Measurements from ENCODE around the gene SQSTM1. TPM values are rescaled to one million over a fixed set of nuclear protein-coding genes. Genes with fewer than 3 reads are reported as not detected.

Gene SQSTM1
- total RNA-seq, 1 donor from 2014 or later: 437 TPM

DNA sequence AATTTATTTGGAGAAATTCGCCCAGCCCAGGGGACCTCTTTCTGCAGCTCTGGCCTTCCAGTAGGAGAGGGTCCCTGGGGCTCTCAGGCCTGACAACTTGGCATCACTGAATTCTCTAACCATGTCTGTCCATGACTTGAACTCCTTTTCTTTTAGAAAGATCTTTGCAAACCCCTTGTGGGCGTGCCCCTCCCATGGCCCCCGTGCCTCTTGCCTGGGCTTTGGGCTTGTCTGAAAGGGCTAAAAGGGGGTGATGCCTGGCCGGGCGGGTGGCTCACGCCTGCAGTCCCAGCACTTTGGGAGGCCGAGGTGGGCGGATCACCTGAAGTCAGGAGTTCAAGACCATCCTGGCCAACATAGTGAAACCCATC, 3.2 kb upstream of the SQSTM1 start:
- intact Hi-C loops (cut with DNase I): no loop called here
- no peak for DNase-seq
- no peak for ATAC-seq (ENCODE audit: poor library complexity)

GRCh38 chr5:179817890-179818745, 2.6 kb upstream of the SQSTM1 start:
- no peak for DNase-seq
- intact Hi-C loops (cut with DNase I): no loop called here
- no peak for ATAC-seq (ENCODE audit: poor library complexity)

DNA sequence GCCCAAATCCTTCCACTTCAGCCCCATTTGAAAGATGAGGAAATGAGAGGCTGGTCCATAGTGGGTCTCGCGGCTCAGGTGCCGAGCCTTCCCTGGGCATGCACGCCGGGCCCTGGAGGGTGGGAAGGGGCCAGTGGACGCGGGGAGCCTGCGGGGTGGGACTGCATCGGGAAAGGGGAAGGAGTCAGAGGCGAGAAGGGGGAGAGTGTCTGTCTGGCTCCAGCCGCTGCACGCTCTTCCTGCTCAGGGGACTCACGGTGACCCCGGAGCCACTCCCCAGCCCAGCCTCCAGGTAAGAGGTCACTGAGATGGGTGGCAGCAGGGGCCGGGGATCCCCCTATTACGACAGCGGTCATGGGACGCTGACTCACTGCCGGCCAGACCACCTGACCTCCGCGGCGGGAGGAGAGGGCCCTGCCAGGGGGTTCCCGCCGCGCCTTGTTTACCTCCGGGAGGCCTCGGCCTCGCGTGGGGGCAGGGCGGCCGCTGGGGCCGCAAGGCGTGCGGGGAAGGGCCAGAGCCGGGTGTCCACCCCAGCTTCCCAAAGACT, 1.9 kb upstream of the SQSTM1 start:
- peak; percentile 73 for ATAC-seq (ENCODE audit: poor library complexity)
- DNase-seq: peak; percentile 96
- intact Hi-C loops (cut with DNase I): no loop called here

DNA sequence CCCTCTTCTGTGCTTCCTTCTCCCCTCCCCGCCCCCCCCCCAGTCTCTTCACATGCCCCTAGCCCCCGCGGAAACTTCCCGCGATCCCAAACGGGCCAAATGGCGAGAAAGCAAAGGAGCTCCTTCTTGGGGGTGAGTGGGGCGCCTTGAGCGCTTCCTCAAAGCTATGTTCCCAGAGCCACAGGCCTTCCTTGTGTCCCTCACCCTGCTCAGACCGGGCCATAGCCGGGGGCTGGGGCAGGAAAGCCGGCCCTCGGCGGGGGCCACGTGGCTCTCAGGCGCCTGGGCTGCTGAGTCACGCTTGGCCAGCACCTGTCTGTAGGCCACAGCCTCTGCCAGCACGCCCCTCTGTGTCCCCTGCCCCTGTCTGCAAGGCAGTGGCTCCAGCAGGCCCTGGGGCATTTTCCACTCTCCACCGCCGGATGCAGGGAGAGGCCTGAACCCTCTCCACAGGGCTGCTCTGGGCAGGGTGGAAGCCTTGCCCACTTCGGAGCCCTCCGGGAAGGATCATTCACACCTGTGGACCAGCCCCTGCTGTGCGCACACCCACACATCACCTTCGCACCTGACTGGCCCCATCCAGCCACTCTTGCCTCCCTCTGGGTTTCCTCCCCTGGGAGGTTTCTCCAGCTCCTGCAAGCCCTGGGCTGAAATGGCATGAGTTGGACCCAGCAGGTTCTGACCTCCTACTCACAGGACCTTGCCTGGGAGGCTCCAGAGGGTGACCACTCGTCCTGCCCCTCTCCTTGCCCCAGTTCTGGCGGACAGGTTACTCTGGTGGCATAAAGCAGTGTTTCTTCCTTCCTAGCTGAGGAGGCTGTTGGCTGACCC, 1.2 kb upstream of the SQSTM1 start:
- DNase-seq (peak; percentile 78), ATAC-seq (ENCODE audit: poor library complexity) (peak; percentile 12)
- intact Hi-C loops (cut with DNase I): loop anchor here (5.0 kb wide), 1 partner anchor 38 kb away; the partner anchor contains the start of gene MRNIP

DNA sequence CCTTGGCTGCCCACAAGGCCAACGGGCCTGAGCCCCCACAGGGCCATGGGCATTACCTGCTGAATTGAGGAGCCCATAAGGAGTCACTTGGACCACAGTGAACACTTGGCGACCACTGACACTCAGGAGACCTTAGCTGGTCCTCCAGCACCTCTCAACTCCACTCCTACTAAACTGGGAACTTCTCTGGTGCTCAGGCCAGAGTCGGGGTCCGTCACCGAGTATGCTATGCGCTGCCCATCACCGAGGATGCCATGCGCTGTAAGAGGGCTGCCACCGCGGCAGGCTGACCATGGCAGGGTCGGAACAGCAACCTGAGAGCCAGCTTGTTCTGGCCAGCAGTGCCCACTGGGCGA, 600 bp upstream of the SQSTM1 start:
- DNase-seq (no peak), ATAC-seq (ENCODE audit: poor library complexity) (no peak)
- intact Hi-C loops (cut with DNase I): loop anchor here (5.0 kb wide), 1 partner anchor 37 kb away; the partner anchor contains the start of gene MRNIP

- ATAC-seq (ENCODE audit: poor library complexity): peak; percentile 78
Measured at GRCh38 chr5:179821298-179822058, 773 bp downstream of the SQSTM1 start.

DNA sequence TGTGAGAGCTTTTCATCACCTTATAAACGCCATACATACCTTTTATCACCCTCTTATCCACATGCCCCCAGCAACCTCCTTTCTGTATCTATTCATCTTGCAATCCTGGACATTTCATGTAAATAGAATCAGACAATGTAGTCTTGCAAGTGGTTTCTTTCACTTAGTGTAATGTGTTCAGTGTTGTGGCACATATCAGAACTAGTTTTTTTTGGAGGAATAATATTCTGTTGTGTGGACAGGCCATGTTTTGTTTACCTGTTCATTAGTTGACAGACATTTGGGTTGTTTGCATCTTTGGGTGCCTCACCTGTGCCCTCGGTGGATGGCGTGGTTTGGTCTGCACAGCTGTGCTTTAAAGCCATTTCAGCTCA, 1.3 kb downstream of the SQSTM1 start:
- DNase-seq (no peak), ATAC-seq (ENCODE audit: poor library complexity) (no peak)
- intact Hi-C loops (cut with DNase I): loop anchor here (5.0 kb wide), 1 partner anchor 35 kb away; the partner anchor contains the start of gene MRNIP

More at GRCh38 chr5:179821298-179822058, 773 bp downstream of the SQSTM1 start:
- intact Hi-C loops (cut with DNase I): loop anchor here (5.0 kb wide), 1 partner anchor 36 kb away; the partner anchor contains the start of gene MRNIP
- peak; percentile 97 for DNase-seq

- ATAC-seq (ENCODE audit: poor library complexity) (no peak), DNase-seq (no peak)
- intact Hi-C loops (cut with DNase I): loop anchor here (5.0 kb wide), 1 partner anchor 35 kb away; the partner anchor contains the start of gene MRNIP
Measured at GRCh38 chr5:179822444-179822990, 1.8 kb downstream of the SQSTM1 start.

- intact Hi-C loops (cut with DNase I): loop anchor here (5.0 kb wide), 1 partner anchor 33 kb away; the partner anchor contains the start of gene MRNIP
- peak; percentile 31 for DNase-seq
Measured at GRCh38 chr5:179823937-179824744, 3.4 kb downstream of the SQSTM1 start.

DNA sequence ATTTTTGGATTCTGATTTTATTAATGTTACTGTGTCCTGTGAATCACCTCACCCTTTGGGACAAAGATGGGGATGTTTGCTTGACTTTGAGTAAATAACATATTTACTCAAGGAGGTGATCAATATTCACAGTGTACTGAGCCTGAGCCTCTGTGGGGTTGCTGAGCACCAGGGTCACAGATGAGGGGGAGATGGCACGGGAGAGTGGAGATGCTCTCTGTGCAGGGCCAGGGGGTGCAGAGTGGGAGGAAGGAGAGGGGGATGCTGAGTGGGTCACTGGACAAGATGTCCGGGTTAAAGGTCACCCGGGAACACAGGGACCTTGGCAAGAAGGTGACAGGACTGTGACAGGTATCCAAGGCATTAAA, 4.0 kb downstream of the SQSTM1 start:
- DNase-seq (peak; percentile 6), ATAC-seq (ENCODE audit: poor library complexity) (no peak)
- intact Hi-C loops (cut with DNase I): loop anchor here (5.0 kb wide), 1 partner anchor 33 kb away; the partner anchor contains the start of gene MRNIP

More at GRCh38 chr5:179823937-179824744, 3.4 kb downstream of the SQSTM1 start:
- ATAC-seq (ENCODE audit: poor library complexity): no peak

DNA sequence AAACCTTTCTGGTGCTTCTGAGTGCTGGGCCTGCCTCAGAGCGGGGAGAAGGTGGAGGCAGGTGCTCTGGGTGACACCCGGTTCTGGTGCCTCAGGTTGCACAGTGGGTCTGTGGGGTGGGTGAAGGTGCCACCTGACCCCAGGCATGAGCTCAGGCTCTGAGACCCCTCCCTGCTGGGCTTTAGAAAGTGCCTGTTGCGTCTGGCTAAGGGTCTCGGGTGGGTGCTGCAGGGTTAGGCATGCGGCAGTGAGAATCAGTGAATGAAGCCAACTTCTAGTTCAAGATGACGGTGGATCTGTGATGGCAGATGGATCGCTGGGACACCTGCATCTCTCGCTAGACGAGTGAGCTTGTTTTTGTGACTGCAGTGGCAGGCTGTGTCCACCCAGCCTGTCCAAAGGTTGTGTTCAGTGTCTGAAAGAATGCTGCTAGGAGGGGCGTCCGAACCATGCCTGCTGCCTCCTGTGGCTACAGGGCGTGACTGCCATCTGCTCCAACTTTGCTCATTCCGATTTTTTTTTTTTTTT, 5.0 kb downstream of the SQSTM1 start:
- ATAC-seq (ENCODE audit: poor library complexity): no peak
- peak; percentile 39 for DNase-seq
- intact Hi-C loops (cut with DNase I): no loop called here

DNA sequence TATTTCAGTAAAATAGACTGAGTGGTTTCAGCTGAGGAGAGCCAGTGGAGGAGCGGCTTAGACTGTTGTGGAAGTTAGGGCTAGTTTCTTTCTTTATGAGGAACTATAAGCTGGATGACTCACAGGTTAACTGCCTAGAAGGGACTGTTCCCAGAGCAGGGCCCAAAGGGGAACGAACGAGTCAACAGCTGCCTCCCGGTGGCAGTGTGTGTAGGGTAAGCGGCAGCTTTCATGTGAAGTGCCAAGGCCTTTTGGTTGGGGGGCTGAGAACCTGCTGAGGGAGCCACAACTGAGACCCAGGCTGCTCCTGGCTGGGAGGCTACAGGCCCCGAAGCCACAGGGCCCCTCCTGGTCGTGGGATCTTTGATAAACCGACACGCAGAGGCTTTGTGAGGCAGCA, 7.0 kb downstream of the SQSTM1 start:
- intact Hi-C loops (cut with DNase I): no loop called here
- DNase-seq: peak; percentile 66
- peak; percentile 28 for ATAC-seq (ENCODE audit: poor library complexity)

GRCh38 chr5:179828756-179829421, 8.2 kb downstream of the SQSTM1 start:
- no peak for ATAC-seq (ENCODE audit: poor library complexity)
- intact Hi-C loops (cut with DNase I): no loop called here
- DNase-seq: no peak

- ATAC-seq (ENCODE audit: poor library complexity) (no peak), DNase-seq (no peak)
- intact Hi-C loops (cut with DNase I): no loop called here
Measured at GRCh38 chr5:179829732-179830435, 9.2 kb downstream of the SQSTM1 start.

- intact Hi-C loops (cut with DNase I): no loop called here
- DNase-seq: no peak
- ATAC-seq (ENCODE audit: poor library complexity): no peak
Measured at GRCh38 chr5:179830818-179831468, 10.2 kb downstream of the SQSTM1 start.

Measured in Right ventricle myocardium superior (tissue), 1 donor.